H1 (cell line): Measurements from ENCODE around the gene IFIT2. TPM values are rescaled to one million over a fixed set of nuclear protein-coding genes. Genes with fewer than 3 reads are reported as not detected.

Experiments used
- CTCF ChIA-PET: fragments of 300-600 bp; sonication (Branson Sonifier 250); formaldehyde crosslinking; loops from one replicate; lab custom pipeline; 2021; ENCODE audit not compliant: partially characterized antibody; lab: Charles Lee
- POLR2A ChIA-PET: fragments of 300-600 bp; sonication (Branson Sonifier 250); formaldehyde crosslinking; loops from one replicate; lab custom pipeline; 2021; ENCODE audit warnings: inconsistent platforms; ENCODE audit not compliant: partially characterized antibody; lab: Charles Lee
- DNase-seq, 2 experiments: peaks; one replicate each; pipeline versions ENCODE4 v3.0.0 to v3.0.0-alpha.2; 2010 to 2022; ENCODE audit warnings: low spot score in 2 of 2, low read depth in 1 of 2, mixed read lengths in 1 of 2
- FAIRE-seq: peaks from 2 replicates; lab custom pipeline; 2011; peaks lifted over from hg19 to GRCh38; lab: Jason Lieb, UNC
- H2AFZ ChIP-seq: 2 replicates; pipeline ENCODE4 v1.8.1; 2012; ENCODE audit warnings: low read length, inconsistent platforms
- H2AK5ac ChIP-seq: 2 replicates; pipeline ENCODE4 v1.6.1; 2013; ENCODE audit warnings: low read depth, low read length
- H2BK120ac ChIP-seq: replicated peaks from 2 replicates; pipeline ENCODE3; 2013; ENCODE audit warnings: low read depth, low read length, inconsistent platforms
- H2BK12ac ChIP-seq: 2 replicates; pipeline ENCODE4 v1.6.1; 2013; ENCODE audit warnings: low read depth, low read length
- H2BK15ac ChIP-seq: 2 replicates; pipeline ENCODE4 v1.6.1; 2013; ENCODE audit warnings: low read length
- H2BK20ac ChIP-seq: 2 replicates; pipeline ENCODE4 v1.6.1; 2013; ENCODE audit warnings: low read length
- H2BK5ac ChIP-seq: 2 replicates; pipeline ENCODE4 v1.6.1; 2013; ENCODE audit warnings: low read depth, low read length
- H3K14ac ChIP-seq: 2 replicates; pipeline ENCODE4 v1.6.1; 2013; ENCODE audit warnings: inconsistent platforms; ENCODE audit not compliant: insufficient read length
- H3K18ac ChIP-seq: 2 replicates; pipeline ENCODE4 v1.6.1; 2013; ENCODE audit warnings: low read length; ENCODE audit errors: extremely low read depth
- H3K23ac ChIP-seq: 2 replicates; pipeline ENCODE4 v1.6.1; 2013; ENCODE audit warnings: inconsistent platforms; ENCODE audit not compliant: insufficient read length
- H3K23me2 ChIP-seq: 2 replicates; pipeline ENCODE4 v1.6.1; 2013; ENCODE audit warnings: low read depth, low read length
- H3K27ac ChIP-seq: 2 replicates; pipeline ENCODE4 v1.6.1; 2011; ENCODE audit warnings: low read depth, low read length, inconsistent platforms
- H3K27me3 ChIP-seq, 4 experiments: replicated peaks in 1 of 4; 1 replicate in 1 of 4; 2 replicates in 3 of 4; pipeline versions ENCODE4 v1.6.1 to v1.8.1; 2011 to 2013; ENCODE audit warnings: low read length in 3 of 4, mild to moderate bottlenecking in 3 of 4, inconsistent platforms in 2 of 4, mixed read lengths in 2 of 4, moderate library complexity in 1 of 4; ENCODE audit not compliant: control insufficient read depth in 3 of 4, insufficient read depth in 3 of 4; ENCODE audit errors: extremely low read depth in 1 of 4
- H3K36me3 ChIP-seq, 4 experiments: 2 replicates each; pipeline versions ENCODE4 v1.6.1 to v1.8.1; 2011 to 2013; ENCODE audit warnings: mild to moderate bottlenecking in 4 of 4, low read length in 3 of 4, moderate library complexity in 2 of 4, control low read depth in 1 of 4, inconsistent platforms in 1 of 4; ENCODE audit not compliant: insufficient read depth in 4 of 4, control insufficient read depth in 2 of 4
- H3K4ac ChIP-seq: replicated peaks from 2 replicates; pipeline ENCODE3; 2013; ENCODE audit warnings: low read length, low read depth, mixed read lengths, inconsistent platforms; ENCODE audit not compliant: insufficient read length
- H3K4me1 ChIP-seq, 4 experiments: replicated peaks in 1 of 4; 1 replicate in 1 of 4; 2 replicates in 3 of 4; pipeline versions ENCODE4 v1.6.1 to v1.8.1; 2011 to 2013; ENCODE audit warnings: low read length in 3 of 4, inconsistent platforms in 2 of 4, mixed read lengths in 1 of 4; ENCODE audit not compliant: insufficient read depth in 4 of 4, control insufficient read depth in 3 of 4
- H3K4me2 ChIP-seq, 2 experiments: 2 replicates each; pipeline versions ENCODE4 v1.6.1 to v1.8.1; 2011 to 2013; ENCODE audit warnings: low read depth in 2 of 2, low read length in 2 of 2, control low read depth in 1 of 2, inconsistent platforms in 1 of 2, mild to moderate bottlenecking in 1 of 2; ENCODE audit not compliant: insufficient read depth in 1 of 2
- H3K4me3 ChIP-seq, 4 experiments: fragments of 200-600, 300-600 bp in 1 of 4; sonication (generic), shearing (Covaris generic), sonication (Bioruptor Twin) in 1 of 4; 2 replicates each; pipeline versions ENCODE4 v1.5.1 to v1.8.1; 2011 to 2016; ENCODE audit warnings: low read length in 4 of 4, low read depth in 3 of 4, control low read depth in 2 of 4, inconsistent platforms in 2 of 4, mild to moderate bottlenecking in 2 of 4, mixed read lengths in 1 of 4, moderate library complexity in 1 of 4; ENCODE audit not compliant: insufficient read depth in 2 of 4; ENCODE audit errors: extremely low read depth in 1 of 4
- H3K56ac ChIP-seq: replicated peaks from 2 replicates; pipeline ENCODE3; 2013; ENCODE audit warnings: low read depth, mild to moderate bottlenecking, mixed read lengths, low read length, inconsistent platforms; ENCODE audit not compliant: insufficient read length
- H3K79me1 ChIP-seq: 2 replicates; pipeline ENCODE4 v1.6.1; 2013; ENCODE audit warnings: low read depth, low read length, control low read depth
- H3K79me2 ChIP-seq, 2 experiments: 2 replicates each; pipeline versions ENCODE4 v1.6.1 to v1.8.1; 2012 to 2013; ENCODE audit warnings: low read length in 2 of 2, mild to moderate bottlenecking in 2 of 2, inconsistent platforms in 1 of 2; ENCODE audit not compliant: insufficient read depth in 2 of 2, control insufficient read depth in 1 of 2
- H3K9ac ChIP-seq, 4 experiments: replicated peaks in 1 of 4; 1 replicate in 1 of 4; 2 replicates in 3 of 4; pipeline versions ENCODE4 v1.6.1 to v1.8.1; 2011 to 2013; ENCODE audit warnings: low read depth in 3 of 4, low read length in 3 of 4, control low read depth in 2 of 4, mild to moderate bottlenecking in 2 of 4, moderate library complexity in 2 of 4, inconsistent platforms in 1 of 4; ENCODE audit errors: extremely low read depth in 1 of 4
- H3K9me3 ChIP-seq, 2 experiments: 2 replicates each; pipeline versions ENCODE4 v1.6.1 to v1.8.1; 2012 to 2013; ENCODE audit warnings: mild to moderate bottlenecking in 2 of 2, moderate library complexity in 2 of 2, control low read depth in 1 of 2, inconsistent platforms in 1 of 2, low read depth in 1 of 2, low read length in 1 of 2, mixed read lengths in 1 of 2; ENCODE audit not compliant: insufficient read depth in 2 of 2
- H4K20me1 ChIP-seq, 2 experiments: replicated peaks in 1 of 2; 2 replicates each; pipeline versions ENCODE3 to v1.8.1; 2011 to 2013; ENCODE audit warnings: inconsistent platforms in 2 of 2, low read length in 2 of 2, mild to moderate bottlenecking in 1 of 2; ENCODE audit not compliant: insufficient read depth in 2 of 2, control insufficient read depth in 1 of 2
- H4K5ac ChIP-seq: 2 replicates; pipeline ENCODE4 v1.6.1; 2013; ENCODE audit warnings: low read length, low read depth, mixed read lengths, inconsistent platforms; ENCODE audit not compliant: insufficient read length
- H4K8ac ChIP-seq: 2 replicates; pipeline ENCODE4 v1.8.0; 2013; ENCODE audit warnings: mild to moderate bottlenecking, moderate library complexity, low read length, inconsistent platforms; ENCODE audit not compliant: insufficient read depth; ENCODE audit errors: extremely low read depth
- H4K91ac ChIP-seq: replicated peaks from 2 replicates; pipeline ENCODE3; 2013; ENCODE audit warnings: low read length, mixed read lengths, inconsistent platforms; ENCODE audit not compliant: insufficient read length
- CBX5 ChIP-seq: fragments of 300-800, 300-1000 bp; sonication (generic); IDR thresholded peaks from 2 replicates; pipeline ENCODE4 v1.7.1; 2016; ENCODE audit warnings: antibody characterized with exemption, low read length, low read depth
- E2F6 ChIP-seq: IDR thresholded peaks from 2 replicates; pipeline ENCODE4 v1.6.1; 2012; ENCODE audit warnings: inconsistent platforms
- MAFK ChIP-seq: IDR thresholded peaks from 2 replicates; pipeline ENCODE4 v1.6.1; 2012; ENCODE audit warnings: low read depth, mild to moderate bottlenecking, improper control_type of control experiment, low read length
- POLR2A ChIP-seq, 2 experiments: IDR thresholded peaks; 1 replicate in 1 of 2; 2 replicates in 1 of 2; pipeline ENCODE4 v1.6.1; 2011; ENCODE audit warnings: low read depth in 2 of 2, low read length in 2 of 2, mild to moderate bottlenecking in 2 of 2; ENCODE audit errors: control extremely low read depth in 1 of 2
- POLR2AphosphoS5 ChIP-seq: IDR thresholded peaks from 2 replicates; pipeline ENCODE4 v1.6.1; 2011; ENCODE audit warnings: low read depth, low read length
- RBBP5 ChIP-seq: IDR thresholded peaks from 2 replicates; pipeline ENCODE4 v1.7.1; 2012; ENCODE audit warnings: low read depth, mild to moderate bottlenecking, inconsistent platforms, low read length, moderate library complexity, borderline replicate concordance
- SP4 ChIP-seq: IDR thresholded peaks from 2 replicates; pipeline ENCODE4 v1.6.1; 2012; ENCODE audit warnings: low read length, inconsistent platforms
- SUZ12 ChIP-seq: fragments of 200-600 bp; sonication (generic); IDR thresholded peaks from 2 replicates; pipeline ENCODE4 v1.6.1; 2012; ENCODE audit warnings: mild to moderate bottlenecking, inconsistent platforms, low read length, moderate library complexity, mixed read lengths
- TAF1 ChIP-seq: IDR thresholded peaks from 2 replicates; pipeline ENCODE4 v1.6.1; 2011; ENCODE audit warnings: mild to moderate bottlenecking, low read depth, low read length
- ZNF274 ChIP-seq: IDR thresholded peaks from 2 replicates; pipeline ENCODE4 v1.7.0; 2012; ENCODE audit warnings: low read length, borderline replicate concordance; ENCODE audit errors: extremely low read depth
- WGBS, 2 experiments: shearing (Covaris generic) in 1 of 2; methylation state at CpG; one replicate each; pipeline versions ENCODE4 v1.1.6 to v1.1.7; 2013 to 2015; ENCODE audit warnings: low lambda C conversion rate in 2 of 2, mixed read lengths in 2 of 2, inconsistent platforms in 1 of 2, low coverage in 1 of 2, missing lambda C conversion rate in 1 of 2; ENCODE audit not compliant: insufficient replicate concordance in 2 of 2, insufficient coverage in 1 of 2, insufficient read length in 1 of 2; ENCODE audit errors: extremely low coverage in 1 of 2, missing lambda C conversion rate in 1 of 2; 5-methylcytosine and 5-hydroxymethylcytosine counted together
- polyA plus RNA-seq, 7 experiments: library from polyadenylated mRNA; depleted of rRNA in 3 of 7; stranded (reverse) in 5 of 7; unstranded in 2 of 7; fragments of >200 nt in 5 of 7; fragments of 200-250 nt in 2 of 7; gene quantifications; 1 replicate in 5 of 7; 2 replicates in 1 of 7; 4 replicates in 1 of 7; pipeline versions ENCODE4 v1.2.1 to v1.2.3, GENCODE V29; 2011 to 2013; ENCODE audit warnings: missing spikeins in 2 of 7, mixed read lengths in 2 of 7
- total RNA-seq: library from RNA; stranded (reverse); fragmentation: NEBNext Ultra II Directional; extraction: Animal tissue kit (Norgen Biotek cat#: 25700); gene quantifications from 2 replicates; pipeline ENCODE4 v1.2.1, GENCODE V29; 2021
- TF ChIP-seq, protein P1 (sequence below): IDR thresholded peaks from 2 replicates; pipeline ENCODE4 v1.6.1; 2011; ENCODE audit warnings: low read depth, mild to moderate bottlenecking, low read length; ENCODE audit not compliant: insufficient read depth

IFIT2 gene
- total and polyA plus RNA-seq, 2 of the 8 experiments (the other 6 are each of a cell fraction or from before 2014, with no cell fraction given), result 0.03 to 0.35 TPM

DNA sequence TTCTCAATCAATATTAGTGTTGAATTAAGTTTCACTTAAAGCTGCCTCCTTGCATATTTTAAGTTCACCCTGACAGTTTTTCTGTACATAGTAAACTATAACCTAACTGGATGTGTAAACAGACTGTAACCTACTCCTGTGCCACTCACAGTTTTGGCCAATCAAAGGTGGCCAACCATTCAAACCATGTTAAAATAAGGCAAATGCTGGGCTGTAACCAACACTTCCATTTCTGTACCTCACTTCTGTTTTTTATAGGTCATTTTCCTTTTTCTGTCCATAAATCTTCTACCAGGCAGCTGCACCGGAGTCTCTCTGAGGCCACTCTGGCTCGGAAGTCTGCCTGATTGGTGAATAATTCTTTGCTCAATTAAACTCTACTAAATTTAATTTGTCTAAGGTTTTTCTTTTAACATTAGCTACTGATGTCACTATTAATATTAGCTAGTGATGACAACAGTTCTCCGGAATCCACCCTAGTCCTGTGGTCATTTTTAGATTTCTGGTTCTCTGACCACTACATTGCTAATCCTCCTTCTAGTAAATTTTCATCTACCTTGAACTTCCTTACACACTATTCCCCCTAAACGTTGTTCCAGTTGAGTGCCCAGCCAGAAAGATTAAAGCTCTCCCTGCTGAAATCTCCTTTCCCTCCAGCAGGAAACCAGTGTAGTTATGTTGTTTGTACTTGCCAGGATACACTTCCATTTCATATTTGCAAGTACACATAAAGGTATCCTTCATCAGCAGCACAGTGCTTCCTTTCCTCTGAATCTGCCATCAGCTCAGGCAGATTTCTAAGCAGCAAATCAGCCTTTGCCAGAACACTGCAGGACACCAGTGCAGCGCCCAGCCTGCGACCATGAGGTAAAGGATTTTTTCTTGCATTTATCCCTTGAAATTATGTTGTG lies 18.6 kb upstream of the IFIT2 start:
- peak overlapping the region; percentile 77; the same call in 1 of the 2 replicates for H2BK12ac ChIP-seq
- no peak overlapping the region; a peak in 1 of 7 replicates for H3K9ac ChIP-seq
- H3K56ac ChIP-seq, result no peak overlapping the region
- no peaks in the 10 kb centered on the region for H4K20me1 ChIP-seq
- FAIRE-seq, result no peak
- H2AK5ac ChIP-seq, result no peak overlapping the region
- H3K27me3 ChIP-seq, result no peaks in the 10 kb centered on the region
- no peaks in the 10 kb centered on the region; the same call in 1 of the 2 replicates for H3K23me2 ChIP-seq
- no peak for DNase-seq
- H3K4me2 ChIP-seq, result 0 out of 4 replicates have a peak overlapping the region, but pooled peaks of 1 of the 2 experiments have one; percentile 17
- H3K4me1 ChIP-seq, result peaks cover 0 to 8% (median 3%) of the 10 kb centered on the region in 4 experiments; a peak in 3 of 7 replicates
- peak overlapping the region; percentile 100; the same call in 1 of the 2 replicates for H2AFZ ChIP-seq
- H3K9me3 ChIP-seq, result no peaks in the 10 kb centered on the region
- no peak overlapping the region for H3K27ac ChIP-seq
- no peak overlapping the region for H3K23ac ChIP-seq
- H3K79me1 ChIP-seq, result no peaks in the 10 kb centered on the region
- no peak overlapping the region for H3K14ac ChIP-seq
- H4K8ac ChIP-seq, result no peak overlapping the region
- H3K79me2 ChIP-seq, result no peaks in the 10 kb centered on the region
- CTCF ChIA-PET, result interaction anchor here (0.6 to 2.0 kb wide), 8 partner anchors 10 to 197 kb away, joined by 3 to 8 read pairs (median 3); no protein-coding TSS in a partner anchor
- H3K4ac ChIP-seq, result no peak overlapping the region
- H3K36me3 ChIP-seq, result no peaks in the 10 kb centered on the region
- H2BK15ac ChIP-seq, result no peak overlapping the region
- WGBS, 2 experiments, result 85% methylated on average over 6 of the region's 6 CpGs; no CpG with 5 or more reads in 1 of the 2 experiments
- H4K91ac ChIP-seq, result no peak overlapping the region
- H2BK20ac ChIP-seq, result no peak overlapping the region
- no peak overlapping the region for H3K18ac ChIP-seq
- H2BK5ac ChIP-seq, result no peak overlapping the region
- no peak overlapping the region for H3K4me3 ChIP-seq
- H2BK120ac ChIP-seq, result no peak overlapping the region
- POLR2A ChIA-PET, result interaction anchor here (0.6 kb wide), 1 partner anchor 257 kb away, joined by 3 read pairs; no protein-coding TSS in a partner anchor
- H4K5ac ChIP-seq, result no peak overlapping the region
- TF ChIP-seq SUZ12, result no peak
- TF ChIP-seq RBBP5, result no peak
- TF ChIP-seq CBX5, result no peak
- no peak for TF ChIP-seq POLR2AphosphoS5
- no peak for TF ChIP-seq SP4
- TF ChIP-seq TAF1, result no peak
- no peak for TF ChIP-seq POLR2A (IDR thresholded peaks at IDR 0.05; ENCODE audit: control extremely low read depth in 1 of 2, low read depth in 2 of 2, low read length in 2 of 2)
- no peak for TF ChIP-seq ZNF274
- TF ChIP-seq MAFK, result no peak
- TF ChIP-seq, protein P1, sequence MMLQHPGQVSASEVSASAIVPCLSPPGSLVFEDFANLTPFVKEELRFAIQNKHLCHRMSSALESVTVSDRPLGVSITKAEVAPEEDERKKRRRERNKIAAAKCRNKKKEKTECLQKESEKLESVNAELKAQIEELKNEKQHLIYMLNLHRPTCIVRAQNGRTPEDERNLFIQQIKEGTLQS, result no peak
- no peak for TF ChIP-seq E2F6
